Hepatocyte (in vitro differentiated cells): ENCODE measurements around the gene MINDY2. TPM values are rescaled to one million over a fixed set of nuclear protein-coding genes. Genes with fewer than 3 reads are reported as not detected.

ENCODE experiments used
- DNase-seq: peaks from one replicate; pipeline ENCODE4 v3.0.0-alpha.2; 2016; ENCODE audit warnings: low spot score
- H2AFZ ChIP-seq: fragments of 200-600 bp; sonication (generic); 2 replicates; pipeline ENCODE4 v1.6.0; 2016; ENCODE audit warnings: antibody characterized with exemption, mild to moderate bottlenecking
- H3K27ac ChIP-seq: fragments of 200-600 bp; sonication (generic); 2 replicates; pipeline ENCODE4 v1.5.1; 2016; ENCODE audit warnings: mild to moderate bottlenecking
- H3K27me3 ChIP-seq: fragments of 200-600 bp; sonication (generic); 2 replicates; pipeline ENCODE4 v1.6.1; 2016
- H3K36me3 ChIP-seq: fragments of 200-600 bp; sonication (generic); replicated peaks from 2 replicates; pipeline ENCODE4 v1.5.1; 2016; ENCODE audit warnings: low read depth; ENCODE audit not compliant: insufficient read depth
- H3K4me1 ChIP-seq: fragments of 200-600 bp; sonication (generic); 2 replicates; pipeline ENCODE4 v1.5.1; 2016; ENCODE audit warnings: mild to moderate bottlenecking, moderate library complexity; ENCODE audit not compliant: insufficient read depth
- H3K4me2 ChIP-seq: fragments of 200-600 bp; sonication (generic); 2 replicates; pipeline ENCODE4 v1.6.0; 2016
- H3K4me3 ChIP-seq: fragments of 200-600 bp; sonication (generic); 2 replicates; pipeline ENCODE4 v1.5.1; 2016; ENCODE audit warnings: mild to moderate bottlenecking
- H3K79me2 ChIP-seq: fragments of 200-600 bp; sonication (generic); 2 replicates; pipeline ENCODE4 v1.6.0; 2017; ENCODE audit warnings: mild to moderate bottlenecking
- H3K9me2 ChIP-seq: fragments of 200-600 bp; sonication (generic); replicated peaks from 2 replicates; pipeline ENCODE4 v1.6.0; 2017; ENCODE audit warnings: mild to moderate bottlenecking; ENCODE audit not compliant: insufficient read depth
- H3K9me3 ChIP-seq: fragments of 200-600 bp; sonication (generic); 2 replicates; pipeline ENCODE4 v1.5.1; 2016; ENCODE audit warnings: low read depth, mild to moderate bottlenecking
- H4K20me1 ChIP-seq: fragments of 200-600 bp; sonication (generic); 2 replicates; pipeline ENCODE4 v1.6.0; 2016; ENCODE audit warnings: mild to moderate bottlenecking; ENCODE audit not compliant: insufficient read depth, poor library complexity, severe bottlenecking
- EZH2 ChIP-seq: fragments of 200-600 bp; sonication (generic); IDR thresholded peaks from 2 replicates; pipeline ENCODE4 v1.6.1; 2016; ENCODE audit warnings: antibody characterized with exemption, mild to moderate bottlenecking, borderline replicate concordance
- EZH2phosphoT487 ChIP-seq: fragments of 200-600 bp; sonication (generic); IDR thresholded peaks from one replicate; pipeline ENCODE4 v1.6.1; 2018; ENCODE audit warnings: antibody characterized with exemption, mild to moderate bottlenecking, low read depth, moderate library complexity; ENCODE audit not compliant: unreplicated experiment, severe bottlenecking
- WGBS: methylation state at CpG from one replicate; pipeline ENCODE4 v1.1.6; 2016; ENCODE audit warnings: low lambda C conversion rate; ENCODE audit errors: missing lambda C conversion rate; 5-methylcytosine and 5-hydroxymethylcytosine counted together
- polyA plus RNA-seq: library from polyadenylated mRNA; unstranded; fragments of >200 nt; fragmentation: Nextera tagmentation; extraction: Ambion mirVana; gene quantifications from 2 replicates; pipeline ENCODE4 v1.2.1, GENCODE V29; 2016
- total RNA-seq: library from RNA; depleted of rRNA; stranded (reverse); fragments of >200 nt; gene quantifications from 2 replicates; pipeline ENCODE4 v1.2.3, GENCODE V29; 2014
- TF ChIP-seq, protein P1 (sequence below): fragments of 200-600 bp; sonication (generic); IDR thresholded peaks from 2 replicates; pipeline ENCODE4 v1.5.1; 2016; ENCODE audit warnings: antibody characterized with exemption, mild to moderate bottlenecking; ENCODE audit not compliant: poor library complexity

Gene MINDY2
- total and polyA plus RNA-seq, 2 experiments from 2014 or later, result 19.3 to 32.3 TPM

DNA sequence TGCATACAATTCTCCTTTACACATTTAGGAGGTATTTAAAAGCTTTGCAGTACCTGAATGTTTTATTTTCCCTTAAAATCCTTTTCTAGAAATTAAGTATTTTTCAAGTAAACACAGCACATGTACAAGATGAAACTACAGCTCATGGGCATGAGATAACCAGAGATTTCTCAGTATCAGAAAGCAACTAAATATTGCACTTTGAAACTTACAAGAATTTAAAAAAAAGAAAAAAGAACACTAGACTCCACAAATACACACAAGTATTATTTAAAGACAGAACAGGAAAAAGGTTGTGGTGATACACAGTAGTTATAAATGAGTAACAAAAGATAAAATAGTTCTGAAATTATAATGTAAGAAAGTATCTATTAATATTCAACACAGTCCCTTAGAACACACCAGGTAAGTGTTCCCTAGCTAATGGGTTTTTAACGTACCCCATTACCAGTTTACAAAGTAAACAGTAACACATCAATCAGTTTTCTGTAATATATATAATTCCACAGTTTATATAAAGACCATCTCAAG, 127.1 kb downstream of the MINDY2 start:
- no peaks in the 10 kb centered on the region for H3K4me1 ChIP-seq
- H4K20me1 ChIP-seq, result no peaks in the 10 kb centered on the region
- no peak overlapping the region for H3K4me2 ChIP-seq
- H3K36me3 ChIP-seq, result no peaks in the 10 kb centered on the region
- 74% methylated on average over 1 of the region's 1 CpG for WGBS
- no peaks in the 10 kb centered on the region for H3K27me3 ChIP-seq
- peaks cover 7% of the 10 kb centered on the region for H3K79me2 ChIP-seq
- H3K4me3 ChIP-seq, result no peak overlapping the region
- H3K9me3 ChIP-seq, result no peaks in the 10 kb centered on the region
- no peak overlapping the region for H2AFZ ChIP-seq
- no peak overlapping the region for H3K27ac ChIP-seq
- TF ChIP-seq EZH2phosphoT487, result no peak
- no peak for TF ChIP-seq EZH2
- TF ChIP-seq, protein P1, sequence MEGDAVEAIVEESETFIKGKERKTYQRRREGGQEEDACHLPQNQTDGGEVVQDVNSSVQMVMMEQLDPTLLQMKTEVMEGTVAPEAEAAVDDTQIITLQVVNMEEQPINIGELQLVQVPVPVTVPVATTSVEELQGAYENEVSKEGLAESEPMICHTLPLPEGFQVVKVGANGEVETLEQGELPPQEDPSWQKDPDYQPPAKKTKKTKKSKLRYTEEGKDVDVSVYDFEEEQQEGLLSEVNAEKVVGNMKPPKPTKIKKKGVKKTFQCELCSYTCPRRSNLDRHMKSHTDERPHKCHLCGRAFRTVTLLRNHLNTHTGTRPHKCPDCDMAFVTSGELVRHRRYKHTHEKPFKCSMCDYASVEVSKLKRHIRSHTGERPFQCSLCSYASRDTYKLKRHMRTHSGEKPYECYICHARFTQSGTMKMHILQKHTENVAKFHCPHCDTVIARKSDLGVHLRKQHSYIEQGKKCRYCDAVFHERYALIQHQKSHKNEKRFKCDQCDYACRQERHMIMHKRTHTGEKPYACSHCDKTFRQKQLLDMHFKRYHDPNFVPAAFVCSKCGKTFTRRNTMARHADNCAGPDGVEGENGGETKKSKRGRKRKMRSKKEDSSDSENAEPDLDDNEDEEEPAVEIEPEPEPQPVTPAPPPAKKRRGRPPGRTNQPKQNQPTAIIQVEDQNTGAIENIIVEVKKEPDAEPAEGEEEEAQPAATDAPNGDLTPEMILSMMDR, result no peak
- no peaks in the 10 kb centered on the region for H3K9me2 ChIP-seq
- no peak for DNase-seq

DNA sequence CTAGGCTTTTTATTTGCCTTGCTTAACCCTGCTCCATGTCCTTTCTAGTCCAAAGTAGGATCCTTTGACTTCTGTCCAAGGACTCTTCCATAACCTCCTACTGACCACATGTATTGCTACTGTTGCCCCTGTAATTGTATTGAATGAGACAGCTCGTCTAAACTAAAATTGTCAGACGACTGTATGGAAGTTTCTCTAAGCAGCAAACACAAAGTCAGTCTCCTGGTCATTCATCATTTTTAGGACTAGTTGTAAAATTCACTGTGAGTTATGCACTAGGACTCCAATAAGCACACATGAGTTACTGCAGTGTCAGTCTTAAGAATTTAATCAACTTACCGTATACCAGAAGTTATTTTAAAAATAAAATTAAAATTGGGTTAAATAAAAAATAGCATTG, 129.5 kb downstream of the MINDY2 start:
- no peaks in the 10 kb centered on the region for H3K27me3 ChIP-seq
- H3K79me2 ChIP-seq, result peaks cover 22% of the 10 kb centered on the region
- H3K4me2 ChIP-seq, result no peak overlapping the region
- H3K27ac ChIP-seq, result no peak overlapping the region
- 89% methylated on average over 3 of the region's 3 CpGs for WGBS
- no peak overlapping the region for H2AFZ ChIP-seq
- no peaks in the 10 kb centered on the region for H3K4me1 ChIP-seq
- H3K4me3 ChIP-seq, result no peak overlapping the region
- DNase-seq, result no peak
- TF ChIP-seq, protein P1, result no peak
- TF ChIP-seq EZH2 (no peak), EZH2phosphoT487 (no peak)
- H3K36me3 ChIP-seq, result no peaks in the 10 kb centered on the region
- no peaks in the 10 kb centered on the region for H3K9me3 ChIP-seq
- no peaks in the 10 kb centered on the region for H4K20me1 ChIP-seq
- H3K9me2 ChIP-seq, result no peaks in the 10 kb centered on the region

DNA sequence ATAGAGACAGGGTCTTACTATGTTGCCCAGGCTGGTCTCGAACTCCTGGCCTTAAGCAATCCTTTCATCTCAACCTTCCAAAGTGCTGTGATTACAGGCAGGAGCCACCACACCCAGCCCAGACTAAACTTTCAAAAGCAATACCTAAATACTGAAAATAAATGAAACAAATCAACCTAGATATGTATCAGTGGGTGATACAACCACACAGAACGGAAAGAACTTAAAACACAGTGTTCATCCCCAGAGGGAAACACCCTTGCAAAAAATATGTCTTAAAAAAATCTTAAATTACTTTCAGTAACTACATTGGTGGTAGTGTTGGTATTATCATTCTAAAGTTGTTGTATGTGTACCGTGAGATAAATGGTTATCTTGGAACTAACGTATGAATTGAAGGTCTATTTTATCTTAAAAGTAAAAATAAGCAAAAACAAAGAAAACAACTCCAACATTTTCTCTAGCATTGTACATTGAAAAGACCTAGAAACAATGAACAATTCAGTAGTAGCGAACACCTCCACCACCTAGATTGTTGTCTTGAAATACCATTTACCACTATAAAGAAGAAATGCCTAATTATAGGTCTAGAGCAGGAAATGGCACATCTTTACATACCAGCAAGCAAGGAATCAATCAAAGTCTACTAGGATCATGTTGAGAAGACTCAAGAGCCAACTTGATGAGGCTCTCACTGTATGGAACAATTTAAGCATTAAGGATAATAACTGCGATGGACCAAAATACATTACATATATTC, 137.6 kb downstream of the MINDY2 start:
- H3K36me3 ChIP-seq, result no peaks in the 10 kb centered on the region
- no peaks in the 10 kb centered on the region for H4K20me1 ChIP-seq
- H2AFZ ChIP-seq, result no peak overlapping the region
- H3K4me2 ChIP-seq, result no peak overlapping the region
- H3K27ac ChIP-seq, result no peak overlapping the region
- DNase-seq, result no peak
- no peaks in the 10 kb centered on the region for H3K9me2 ChIP-seq
- TF ChIP-seq EZH2 (no peak), EZH2phosphoT487 (no peak)
- TF ChIP-seq, protein P1, result no peak
- WGBS, result 98% methylated on average over 6 of the region's 6 CpGs
- no peak overlapping the region for H3K4me3 ChIP-seq
- H3K9me3 ChIP-seq, result no peaks in the 10 kb centered on the region
- no peaks in the 10 kb centered on the region for H3K4me1 ChIP-seq
- peaks cover 58% of the 10 kb centered on the region for H3K79me2 ChIP-seq
- H3K27me3 ChIP-seq, result no peaks in the 10 kb centered on the region
